Gastroesophageal sphincter (tissue), 3 donors: ENCODE data around the gene TNFSF12.

ENCODE experiments used
- CTCF ChIP-seq, 4 experiments: fragments of 200-600 bp in 2 of 4; fragments of 450-650 bp in 2 of 4; sonication (generic) in 1 of 4; IDR thresholded peaks; one replicate each; pipeline ENCODE4 v1.5.1; 2017 to 2019; ENCODE audit warnings: antibody characterized with exemption in 4 of 4, mild to moderate bottlenecking in 2 of 4, moderate library complexity in 2 of 4
- EP300 ChIP-seq: sonication (generic); formaldehyde crosslinking; IDR thresholded peaks from one replicate; pipeline ENCODE4 v1.6.1; 2017; ENCODE audit warnings: antibody characterized with exemption, mild to moderate bottlenecking
- POLR2A ChIP-seq, 2 donors: fragments of 450-650 bp; IDR thresholded peaks; one replicate each; pipeline ENCODE4 v1.6.1; 2017; ENCODE audit warnings: antibody characterized with exemption in 2 of 2, mild to moderate bottlenecking in 2 of 2, moderate library complexity in 1 of 2
- POLR2AphosphoS5 ChIP-seq: sonication (generic); formaldehyde crosslinking; IDR thresholded peaks from one replicate; pipeline ENCODE4 v1.6.1; 2017; ENCODE audit warnings: antibody characterized with exemption

GRCh38 chr17:7576432-7576937, 27.6 kb downstream of the TNFSF12 start:
- TF ChIP-seq EP300 (no peak), CTCF (IDR thresholded peaks at IDR 0.05) (no peak), POLR2A (IDR thresholded peaks at IDR 0.05) (no peak), POLR2AphosphoS5 (peak; percentile 2)
